ENCODE data around the gene ADAMTSL1.

DNA sequence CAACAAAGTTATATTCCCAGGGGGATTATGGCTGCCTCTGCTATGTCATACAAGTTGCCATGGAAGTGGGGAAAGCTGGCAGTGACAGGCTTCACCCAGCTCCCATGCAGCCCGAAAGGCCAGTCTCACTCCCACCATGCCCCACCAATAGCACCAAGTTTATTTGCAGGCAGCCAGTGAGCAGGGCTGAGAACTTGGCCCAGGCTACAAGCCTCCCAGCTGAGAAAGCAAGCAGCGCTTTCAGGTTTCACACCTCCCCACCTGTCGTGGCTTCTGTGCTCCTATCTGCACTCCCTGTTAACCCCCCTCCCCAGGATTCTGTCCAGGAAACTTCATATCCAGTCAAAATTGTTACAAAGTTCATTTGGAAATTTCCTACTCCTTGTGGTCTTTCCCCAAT, 404.0 kb downstream of the ADAMTSL1 start:
- TF ChIP-seq, protein P1, sequence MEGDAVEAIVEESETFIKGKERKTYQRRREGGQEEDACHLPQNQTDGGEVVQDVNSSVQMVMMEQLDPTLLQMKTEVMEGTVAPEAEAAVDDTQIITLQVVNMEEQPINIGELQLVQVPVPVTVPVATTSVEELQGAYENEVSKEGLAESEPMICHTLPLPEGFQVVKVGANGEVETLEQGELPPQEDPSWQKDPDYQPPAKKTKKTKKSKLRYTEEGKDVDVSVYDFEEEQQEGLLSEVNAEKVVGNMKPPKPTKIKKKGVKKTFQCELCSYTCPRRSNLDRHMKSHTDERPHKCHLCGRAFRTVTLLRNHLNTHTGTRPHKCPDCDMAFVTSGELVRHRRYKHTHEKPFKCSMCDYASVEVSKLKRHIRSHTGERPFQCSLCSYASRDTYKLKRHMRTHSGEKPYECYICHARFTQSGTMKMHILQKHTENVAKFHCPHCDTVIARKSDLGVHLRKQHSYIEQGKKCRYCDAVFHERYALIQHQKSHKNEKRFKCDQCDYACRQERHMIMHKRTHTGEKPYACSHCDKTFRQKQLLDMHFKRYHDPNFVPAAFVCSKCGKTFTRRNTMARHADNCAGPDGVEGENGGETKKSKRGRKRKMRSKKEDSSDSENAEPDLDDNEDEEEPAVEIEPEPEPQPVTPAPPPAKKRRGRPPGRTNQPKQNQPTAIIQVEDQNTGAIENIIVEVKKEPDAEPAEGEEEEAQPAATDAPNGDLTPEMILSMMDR (IDR thresholded peaks at IDR 0.05) = no peak
- TF ChIP-seq POLR2A (IDR thresholded peaks at IDR 0.05) = no peak

All from right lobe of liver (tissue), 4 donors.